Upper lobe of right lung (tissue), 1 donor: Measurements from ENCODE around the gene STAMBP. TPM values are rescaled to one million over a fixed set of nuclear protein-coding genes. Genes with fewer than 3 reads are reported as not detected.
"Not testable (repeated sequence)": the region's sequence is repeated elsewhere in the genome, so short reads cannot be mapped to it uniquely, and the experiment has no call there.

ENCODE experiments used
- ATAC-seq: fragments of 200-7000 bp; cut with Tn5 transposase; one replicate; pipeline ENCODE4 v1.9.1; 2020; ENCODE audit warnings: mild to moderate bottlenecking, moderate library complexity
- DNase-seq: peaks from one replicate; pipeline ENCODE4 v3.0.0-alpha.2; 2020
- H3K27ac ChIP-seq: fragments of 200-600 bp; one replicate; pipeline ENCODE4 v1.8.0; 2022
- H3K27me3 ChIP-seq: fragments of 200-600 bp; one replicate; pipeline ENCODE4 v1.8.0; 2022; ENCODE audit warnings: mild to moderate bottlenecking
- H3K36me3 ChIP-seq: fragments of 200-600 bp; one replicate; pipeline ENCODE4 v1.8.0; 2022
- H3K4me1 ChIP-seq: fragments of 200-600 bp; one replicate; pipeline ENCODE4 v1.8.0; 2022
- H3K4me3 ChIP-seq: fragments of 200-600 bp; one replicate; pipeline ENCODE4 v1.8.0; 2022; ENCODE audit warnings: mild to moderate bottlenecking
- H3K9me3 ChIP-seq: fragments of 200-600 bp; one replicate; pipeline ENCODE4 v1.8.0; 2022
- intact Hi-C: fragments of 100-400 bp; cut with DNase I; formaldehyde crosslinking; loops from one replicate; pipeline ENCODE4 v1.11.0; 2022
- total RNA-seq: library from RNA; stranded (reverse); fragmentation: NEBNext Ultra II Directional; extraction: Animal tissue kit (Norgen Biotek cat#: 25700); gene quantifications from one replicate; pipeline ENCODE4 v1.2.1, GENCODE V29; 2021
- TF ChIP-seq, protein P1 (sequence below): fragments of 200-600 bp; IDR thresholded peaks from one replicate; pipeline ENCODE4 v1.8.0; 2022; ENCODE audit warnings: antibody characterized with exemption
- donor health status: DM: no; HTN: yes; CAD: no; lungs with severe emphysema.

The STAMBP gene
- total RNA-seq, 1 donor from 2014 or later, result 29.9 TPM

DNA sequence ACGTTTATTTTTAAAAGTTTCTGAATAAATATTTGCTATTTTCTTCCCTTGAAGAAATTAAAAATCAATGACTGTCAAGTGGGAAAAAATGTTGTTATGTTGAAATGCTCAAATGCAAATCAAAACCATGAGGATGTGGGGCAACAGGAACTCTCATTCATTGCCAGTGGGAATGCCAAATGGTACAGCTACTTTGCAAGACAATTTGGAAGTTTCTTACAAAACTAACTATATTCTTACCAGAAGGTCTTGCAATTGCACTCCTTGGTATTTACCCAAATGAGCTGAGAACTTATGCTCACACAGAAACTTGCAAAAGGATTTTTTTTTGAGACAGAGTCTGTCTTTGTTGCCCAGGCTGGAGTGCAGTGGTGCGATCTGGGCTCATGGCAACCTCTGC lies 56.6 kb downstream of the STAMBP start:
- H3K27ac ChIP-seq, result no peak overlapping the region
- H3K27me3 ChIP-seq, result no peaks in the 10 kb centered on the region
- H3K4me1 ChIP-seq, result no peaks in the 10 kb centered on the region
- TF ChIP-seq, protein P1, sequence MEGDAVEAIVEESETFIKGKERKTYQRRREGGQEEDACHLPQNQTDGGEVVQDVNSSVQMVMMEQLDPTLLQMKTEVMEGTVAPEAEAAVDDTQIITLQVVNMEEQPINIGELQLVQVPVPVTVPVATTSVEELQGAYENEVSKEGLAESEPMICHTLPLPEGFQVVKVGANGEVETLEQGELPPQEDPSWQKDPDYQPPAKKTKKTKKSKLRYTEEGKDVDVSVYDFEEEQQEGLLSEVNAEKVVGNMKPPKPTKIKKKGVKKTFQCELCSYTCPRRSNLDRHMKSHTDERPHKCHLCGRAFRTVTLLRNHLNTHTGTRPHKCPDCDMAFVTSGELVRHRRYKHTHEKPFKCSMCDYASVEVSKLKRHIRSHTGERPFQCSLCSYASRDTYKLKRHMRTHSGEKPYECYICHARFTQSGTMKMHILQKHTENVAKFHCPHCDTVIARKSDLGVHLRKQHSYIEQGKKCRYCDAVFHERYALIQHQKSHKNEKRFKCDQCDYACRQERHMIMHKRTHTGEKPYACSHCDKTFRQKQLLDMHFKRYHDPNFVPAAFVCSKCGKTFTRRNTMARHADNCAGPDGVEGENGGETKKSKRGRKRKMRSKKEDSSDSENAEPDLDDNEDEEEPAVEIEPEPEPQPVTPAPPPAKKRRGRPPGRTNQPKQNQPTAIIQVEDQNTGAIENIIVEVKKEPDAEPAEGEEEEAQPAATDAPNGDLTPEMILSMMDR, result no peak
- no peaks in the 10 kb centered on the region for H3K36me3 ChIP-seq
- intact Hi-C loops, result no loop called here
- no peaks in the 10 kb centered on the region for H3K9me3 ChIP-seq
- no peak overlapping the region for H3K4me3 ChIP-seq
- DNase-seq (no peak), ATAC-seq (no peak)

GRCh38 chr2:73886357-73886756 lies 57.6 kb downstream of the STAMBP start:
- Histone ChIP-seq H3K36me3 (no peaks in the 10 kb centered on the region), H3K27ac (no peak overlapping the region), H3K9me3 (no peaks in the 10 kb centered on the region), H3K4me3 (no peak overlapping the region), H3K4me1 (no peaks in the 10 kb centered on the region), H3K27me3 (no peaks in the 10 kb centered on the region)
- intact Hi-C loops, result no loop called here
- no peak for ATAC-seq
- no peak for DNase-seq
- TF ChIP-seq, protein P1, result no peak

GRCh38 chr2:73887596-73888353 lies 59.0 kb downstream of the STAMBP start:
- H3K27ac ChIP-seq, H3K9me3 ChIP-seq, intact Hi-C loops, DNase-seq, H3K27me3 ChIP-seq, H3K4me1 ChIP-seq, ATAC-seq, H3K36me3 ChIP-seq, H3K4me3 ChIP-seq: not testable (repeated sequence)

GRCh38 chr2:73888388-73888787 lies 59.6 kb downstream of the STAMBP start:
- ATAC-seq, result no peak
- TF ChIP-seq, protein P1, result no peak
- intact Hi-C loops, result no loop called here

DNA sequence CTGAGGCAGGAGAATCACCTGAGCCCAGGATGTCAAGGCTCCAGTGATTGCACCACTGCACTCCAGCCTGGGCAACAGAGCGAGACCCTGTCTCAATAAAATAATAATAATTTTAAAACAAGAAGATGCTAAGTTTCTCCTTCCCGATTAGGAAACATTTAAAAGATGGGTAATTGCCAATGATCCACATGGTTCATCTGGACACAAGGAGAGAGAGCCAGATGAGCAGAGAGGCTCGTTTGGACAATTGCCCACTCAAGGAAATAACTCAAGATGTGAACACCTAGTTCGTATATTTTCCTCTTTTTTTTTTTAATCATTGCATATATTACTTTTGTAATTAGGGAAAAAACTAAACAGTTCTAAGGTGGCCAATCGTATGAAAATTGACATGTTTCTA lies 60.4 kb downstream of the STAMBP start:
- Histone ChIP-seq H3K9me3 (no peaks in the 10 kb centered on the region), H3K27ac (no peak overlapping the region), H3K27me3 (no peaks in the 10 kb centered on the region), H3K4me3 (no peak overlapping the region), H3K36me3 (no peaks in the 10 kb centered on the region), H3K4me1 (no peaks in the 10 kb centered on the region)
- ATAC-seq (no peak), DNase-seq (no peak)
- intact Hi-C loops, result no loop called here
- TF ChIP-seq, protein P1, result no peak

More at GRCh38 chr2:73888388-73888787, 59.6 kb downstream of the STAMBP start:
- Histone ChIP-seq H3K9me3 (no peaks in the 10 kb centered on the region), H3K27ac (no peak overlapping the region), H3K27me3 (no peaks in the 10 kb centered on the region), H3K4me1 (no peaks in the 10 kb centered on the region), H3K4me3 (no peak overlapping the region), H3K36me3 (no peaks in the 10 kb centered on the region)
- no peak for DNase-seq

DNA sequence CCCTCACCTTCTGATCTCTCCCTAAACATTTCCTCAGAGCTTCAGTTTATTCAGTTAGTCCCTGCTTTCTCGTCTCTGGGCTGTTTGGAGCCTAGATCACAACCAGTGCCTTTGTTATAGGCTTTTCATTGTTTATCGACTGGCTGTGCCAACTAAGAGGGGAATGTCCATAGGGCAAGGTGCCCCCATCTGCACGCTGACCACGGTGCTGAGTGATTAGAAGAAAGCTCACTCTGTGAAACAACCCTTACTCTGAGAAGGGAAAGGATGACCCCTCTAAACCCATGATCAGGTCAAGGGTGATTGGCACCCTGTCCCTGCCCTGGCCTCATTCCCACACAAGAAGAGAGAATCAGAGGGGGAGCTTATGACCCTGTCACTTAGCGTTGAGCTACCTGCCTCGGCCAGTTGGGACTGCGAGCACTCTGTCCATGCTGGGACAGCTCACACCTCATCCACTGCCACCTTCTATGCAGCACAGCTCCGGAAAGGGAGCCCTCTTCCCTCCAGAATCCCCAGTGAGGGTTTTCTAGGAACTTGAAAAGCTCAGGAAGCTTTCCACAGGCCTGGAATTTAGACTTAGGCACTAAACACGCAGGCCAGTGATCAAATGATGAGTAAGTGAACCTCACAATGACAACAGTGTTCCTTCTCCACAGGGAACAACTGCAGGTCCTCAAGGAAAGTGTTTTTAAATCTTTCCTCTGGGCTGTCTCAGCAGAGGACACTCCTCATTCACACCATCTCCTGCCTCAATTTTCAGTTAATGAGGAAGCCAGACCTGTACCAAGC lies 61.7 kb downstream of the STAMBP start:
- Histone ChIP-seq H3K9me3 (no peaks in the 10 kb centered on the region), H3K27me3 (no peaks in the 10 kb centered on the region), H3K27ac (no peak overlapping the region), H3K4me3 (no peak overlapping the region), H3K4me1 (no peaks in the 10 kb centered on the region), H3K36me3 (no peaks in the 10 kb centered on the region)
- intact Hi-C loops, result no loop called here
- TF ChIP-seq, protein P1, result no peak
- DNase-seq (no peak), ATAC-seq (peak; percentile 11)
